HepG2 (cell line): ENCODE data around the gene FADD. TPM values are rescaled to one million over a fixed set of nuclear protein-coding genes. Genes with fewer than 3 reads are reported as not detected.
A peak's percentile ranks its signal among the peaks of the same experiment; 100 is the strongest.

Experiments
- ATAC-seq: fragments of 200-7000 bp; cut with Tn5 transposase; 3 replicates; pipeline ENCODE4 v1.9.1; 2020; ENCODE audit warnings: mild to moderate bottlenecking, moderate library complexity
- BruUV-seq: library from RNA; stranded (reverse); fragments of 400-500 nt; replicated peaks from 2 replicates; lab custom pipeline; 2021; lab: Mats Ljungman, UMichigan
- CTCF ChIA-PET: fragments of 300-600 bp; formaldehyde crosslinking; extraction: SDS; loops from one replicate; lab custom pipeline; 2021; ENCODE audit warnings: low total read pairs, inconsistent platforms, low intra/inter-chr PET ratio; lab: Yijun Ruan, JAX
- POLR2A ChIA-PET: fragments of 350-600 bp; sonication (Branson Sonifier 250); formaldehyde crosslinking; loops from one replicate; lab custom pipeline; 2020; ENCODE audit warnings: antibody characterized with exemption, inconsistent platforms; lab: Yijun Ruan, JAX
- DNase-seq: peaks from one replicate; pipeline ENCODE4 v3.0.0-alpha.2; 2015; ENCODE audit warnings: low spot score
- FAIRE-seq: peaks from 3 replicates; lab custom pipeline; 2011; peaks lifted over from hg19 to GRCh38; lab: Jason Lieb, UNC
- H2AFZ ChIP-seq: one replicate; pipeline ENCODE4 v1.6.1; 2011; ENCODE audit warnings: low read length, inconsistent platforms
- H3K27ac ChIP-seq: fragments of 300-600 bp; 3 replicates; pipeline ENCODE4 v1.8.0; 2011; ENCODE audit warnings: mixed run types, mild to moderate bottlenecking, mixed read lengths, low read length, inconsistent platforms; ENCODE audit not compliant: insufficient read depth; ENCODE audit errors: extremely low read length
- H3K27me3 ChIP-seq, 2 experiments: fragments of 200-600 bp in 1 of 2; 2 replicates in 1 of 2; 3 replicates in 1 of 2; pipeline versions ENCODE4 v1.6.0 to v1.8.0; 2011; ENCODE audit warnings: low read length in 2 of 2, mild to moderate bottlenecking in 2 of 2, moderate library complexity in 2 of 2, inconsistent platforms in 1 of 2; ENCODE audit not compliant: insufficient read depth in 2 of 2, control insufficient read depth in 1 of 2
- H3K36me3 ChIP-seq, 2 experiments: fragments of 200-600 bp in 1 of 2; replicated peaks in 1 of 2; 2 replicates in 1 of 2; 3 replicates in 1 of 2; pipeline versions ENCODE4 v1.5.1 to v1.8.0; 2011; ENCODE audit warnings: low read length in 2 of 2, inconsistent platforms in 1 of 2; ENCODE audit not compliant: insufficient read depth in 2 of 2, control insufficient read depth in 1 of 2
- H3K4me1 ChIP-seq: 2 replicates; pipeline ENCODE4 v1.5.1; 2012; ENCODE audit warnings: low read length, inconsistent platforms; ENCODE audit not compliant: insufficient read depth
- H3K4me2 ChIP-seq: 2 replicates; pipeline ENCODE4 v1.6.0; 2011; ENCODE audit warnings: low read depth, low read length, inconsistent platforms
- H3K4me3 ChIP-seq, 3 experiments: fragments of 200-600 bp in 1 of 3; sonication (generic), shearing (Covaris generic) in 1 of 3; replicated peaks in 1 of 3; 2 replicates each; pipeline ENCODE4 v1.5.1; 2011 to 2016; ENCODE audit warnings: low read length in 3 of 3, inconsistent platforms in 2 of 3, low read depth in 2 of 3, mild to moderate bottlenecking in 2 of 3, control low read depth in 1 of 3, mixed read lengths in 1 of 3; ENCODE audit not compliant: insufficient read depth in 1 of 3
- H3K79me2 ChIP-seq: one replicate; pipeline ENCODE4 v1.6.1; 2011; ENCODE audit warnings: low read length, inconsistent platforms; ENCODE audit not compliant: insufficient read depth
- H3K9ac ChIP-seq: 2 replicates; pipeline ENCODE4 v1.6.0; 2011; ENCODE audit warnings: mild to moderate bottlenecking, low read depth, low read length, inconsistent platforms; ENCODE audit not compliant: insufficient read depth
- H3K9me3 ChIP-seq: 2 replicates; pipeline ENCODE4 v1.5.1; 2012; ENCODE audit warnings: mild to moderate bottlenecking, low read length
- H4K20me1 ChIP-seq: 2 replicates; pipeline ENCODE4 v1.6.0; 2011; ENCODE audit warnings: inconsistent platforms, mild to moderate bottlenecking, low read length, moderate library complexity; ENCODE audit not compliant: insufficient read depth
- FOXA1 ChIP-seq, 2 experiments: fragments of 450-650 bp in 1 of 2; sonication (generic) in 1 of 2; formaldehyde crosslinking in 1 of 2; IDR thresholded peaks; 2 replicates each; pipeline versions ENCODE4 v1.4.0 to v1.6.1; 2016 to 2020; ENCODE audit warnings: missing genetic modification reagents in 1 of 2
- GTF3A ChIP-seq: sonication (generic); formaldehyde crosslinking; conservative IDR thresholded peaks from 2 replicates; pipeline ENCODE4 v1.4.0; 2020; ENCODE audit warnings: mild to moderate bottlenecking, missing genetic modification reagents
- MAZ ChIP-seq, 2 experiments: sonication (generic) in 1 of 2; formaldehyde crosslinking in 1 of 2; IDR thresholded peaks; 2 replicates each; pipeline versions ENCODE4 v1.5.0 to v1.6.1; 2012 to 2020; ENCODE audit warnings: low read depth in 2 of 2, mild to moderate bottlenecking in 2 of 2, borderline replicate concordance in 1 of 2, improper control_type of control experiment in 1 of 2, low read length in 1 of 2, missing genetic modification reagents in 1 of 2, moderate library complexity in 1 of 2
- SAP130 ChIP-seq: IDR thresholded peaks from 2 replicates; pipeline ENCODE4 v1.6.1; 2016; ENCODE audit warnings: low read depth
- SRSF9 ChIP-seq: fragments of 200-400 bp; formaldehyde crosslinking; IDR thresholded peaks from 2 replicates; pipeline ENCODE4 v1.6.1; 2018; ENCODE audit warnings: borderline replicate concordance, mild to moderate bottlenecking, low read depth, low read length; ENCODE audit not compliant: insufficient read depth, poor library complexity, severe bottlenecking
- TCF7 ChIP-seq: sonication (generic); IDR thresholded peaks from 2 replicates; pipeline ENCODE4 v1.6.1; 2016; ENCODE audit warnings: antibody characterized with exemption, low read depth
- ZNF724P ChIP-seq: sonication (generic); formaldehyde crosslinking; IDR thresholded peaks from 2 replicates; pipeline ENCODE4 v1.8.0; 2022; ENCODE audit warnings: missing genetic modification reagents, borderline replicate concordance
- ZNF792 ChIP-seq: IDR thresholded peaks from 2 replicates; pipeline ENCODE4 v1.6.1; 2016
- WGBS: methylation state at CpG from one replicate; pipeline ENCODE4 v1.1.6; 2017; ENCODE audit warnings: low lambda C conversion rate; 5-methylcytosine and 5-hydroxymethylcytosine counted together
- in situ Hi-C: cut with HindIII; loops from 2 replicates; pipeline ENCODE4 v1.10.0; 2017; ENCODE audit warnings: low pct_unique_long_range_greater_than_20kb; ENCODE audit not compliant: extremely low pct_ligation_motif_present
- intact Hi-C: fragments of 100-400 bp; cut with micrococcal nuclease; formaldehyde crosslinking; loops from one replicate; pipeline ENCODE4 v1.10.0; 2022; ENCODE audit not compliant: unreplicated experiment
- polyA plus RNA-seq, 8 experiments: library from polyadenylated mRNA; depleted of rRNA in 3 of 8; stranded (reverse) in 7 of 8; unstranded in 1 of 8; fragments of >200 nt; fragmentation: Illumina TruSeq in 4 of 8; extraction: Trizol in 4 of 8; gene quantifications; 2 replicates each; pipeline versions ENCODE4 v1.2.1 to v1.2.3, GENCODE V29; 2011 to 2016; ENCODE audit warnings: low read depth in 4 of 8, missing spikeins in 1 of 8, mixed read lengths in 1 of 8; ENCODE audit not compliant: insufficient read depth in 1 of 8
- total RNA-seq, 5 experiments: library from RNA; depleted of rRNA; stranded (reverse); fragments of >200 nt; fragmentation: Illumina TruSeq; extraction: Trizol; gene quantifications; 2 replicates each; pipeline ENCODE4 v1.2.3, GENCODE V29; 2016; ENCODE audit warnings: low read depth in 1 of 5
- TF ChIP-seq, protein P1 (sequence below): sonication (generic); formaldehyde crosslinking; IDR thresholded peaks from 2 replicates; pipeline ENCODE4 v1.4.0; 2020; ENCODE audit warnings: missing genetic modification reagents
- TF ChIP-seq, protein P2 (sequence below): sonication (generic); formaldehyde crosslinking; conservative IDR thresholded peaks from 2 replicates; pipeline ENCODE4 v1.4.0; 2020; ENCODE audit warnings: mild to moderate bottlenecking, missing genetic modification reagents, moderate library complexity

Gene FADD
- total and polyA plus RNA-seq, 2 of the 13 experiments (the other 11 are each of a cell fraction or from before 2014, with no cell fraction given): 14.2 to 22.2 TPM

DNA sequence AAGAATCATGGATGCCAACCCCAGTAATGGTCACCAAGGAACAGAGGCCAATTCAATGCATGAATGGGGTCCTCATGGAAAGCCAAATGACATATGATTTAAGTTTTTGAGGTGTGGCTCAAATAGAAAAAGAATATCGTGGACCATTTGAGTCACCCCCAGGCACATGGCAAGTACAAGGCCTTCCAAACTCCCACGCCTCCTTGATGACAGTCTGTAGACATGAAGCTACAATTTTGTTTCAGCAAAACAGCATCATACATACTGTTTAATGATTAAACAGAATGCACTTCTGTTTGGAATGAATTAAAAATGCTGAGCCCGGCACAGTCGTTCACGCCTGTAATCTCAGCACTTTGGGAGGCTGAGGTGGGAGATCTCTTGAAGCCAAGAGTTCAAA, 7.4 kb downstream of the FADD start:
- POLR2A ChIA-PET: no interaction called here
- Histone ChIP-seq H3K27ac (no peak overlapping the region), H3K9ac (no peak overlapping the region), H3K36me3 (peaks cover 6 to 18% of the 10 kb centered on the region in 2 experiments; a peak in 4 of 5 replicates), H3K27me3 (no peaks in the 10 kb centered on the region; a peak in 1 of 5 replicates), H2AFZ (no peak overlapping the region), H3K4me2 (no peak overlapping the region), H3K9me3 (no peaks in the 10 kb centered on the region), H4K20me1 (0 out of 2 replicates have a peak, but pooled peaks cover 2% of the 10 kb centered on the region), H3K79me2 (no peaks in the 10 kb centered on the region), H3K4me1 (peaks cover 14% of the 10 kb centered on the region), H3K4me3 (no peak overlapping the region)
- in situ Hi-C loops (no loop called here), intact Hi-C loops (no loop called here)
- ATAC-seq (no peak), DNase-seq (no peak), FAIRE-seq (no peak)
- TF ChIP-seq ZNF792 (no peak), ZNF724P (CRISPR knock-in tag) (no peak), MAZ (IDR thresholded peaks at IDR 0.05; ENCODE audit: borderline replicate concordance, low read depth, low read length) (no peak), MAZ (CRISPR knock-in tag; IDR thresholded peaks at IDR 0.05; ENCODE audit: low read depth) (no peak)
- BruUV-seq: no TSS peak
- CTCF ChIA-PET: no interaction called here
- WGBS: 85% methylated on average over 5 of the region's 5 CpGs

DNA sequence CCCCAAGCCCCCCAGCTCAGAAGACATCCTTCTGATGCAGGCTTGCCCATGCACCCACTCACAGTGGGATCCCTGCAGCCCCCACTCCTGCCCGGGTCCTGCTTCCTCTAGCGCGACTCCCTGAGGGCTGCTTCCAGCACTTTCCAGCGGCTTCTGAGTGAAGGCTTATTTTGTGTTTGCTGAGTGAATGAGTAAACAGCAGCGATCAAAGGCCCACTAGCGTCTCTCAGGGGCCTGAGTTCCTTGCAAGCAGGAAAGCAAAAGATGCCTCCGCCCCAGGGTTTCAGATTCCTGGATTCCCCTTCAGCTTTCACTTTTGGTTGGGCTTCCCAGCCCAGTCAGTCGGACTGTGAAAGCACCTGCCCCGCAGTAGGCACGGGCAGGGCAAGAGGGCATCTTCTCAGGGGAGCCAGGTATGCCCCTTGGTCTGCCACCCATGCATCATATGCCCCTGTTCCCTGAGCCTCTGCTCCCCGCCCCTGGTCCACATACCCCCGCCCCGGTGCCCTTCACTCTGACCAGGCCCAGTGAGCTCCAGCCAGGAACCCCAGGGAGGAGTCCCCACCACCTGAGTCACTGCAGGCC, 9.2 kb downstream of the FADD start:
- Histone ChIP-seq H4K20me1 (0 out of 2 replicates have a peak, but pooled peaks cover 2% of the 10 kb centered on the region), H3K4me2 (peak overlapping the region; percentile 93), H2AFZ (peak overlapping the region; percentile 27), H3K9me3 (no peaks in the 10 kb centered on the region), H3K79me2 (no peaks in the 10 kb centered on the region), H3K4me1 (peaks cover 14% of the 10 kb centered on the region), H3K27ac (no peak overlapping the region), H3K27me3 (no peaks in the 10 kb centered on the region; a peak in 1 of 5 replicates), H3K4me3 (peak overlapping the region; percentile 47 to 69 (median 63)), H3K36me3 (peaks cover 2 to 5% of the 10 kb centered on the region in 2 experiments; a peak in 1 of 5 replicates), H3K9ac (peak overlapping the region; percentile 59)
- intact Hi-C loops (no loop called here), in situ Hi-C loops (no loop called here)
- ATAC-seq (peak; percentile 82), DNase-seq (peak; percentile 21), FAIRE-seq (no peak)
- BruUV-seq: no TSS peak
- CTCF ChIA-PET: no interaction called here
- WGBS: 2% methylated on average over 11 of the region's 13 CpGs
- POLR2A ChIA-PET: interaction anchor here (1.8 kb wide), 1 partner anchor 9 kb away, joined by 14 read pairs; the partner anchor contains the start of gene FADD
- TF ChIP-seq, protein P1, sequence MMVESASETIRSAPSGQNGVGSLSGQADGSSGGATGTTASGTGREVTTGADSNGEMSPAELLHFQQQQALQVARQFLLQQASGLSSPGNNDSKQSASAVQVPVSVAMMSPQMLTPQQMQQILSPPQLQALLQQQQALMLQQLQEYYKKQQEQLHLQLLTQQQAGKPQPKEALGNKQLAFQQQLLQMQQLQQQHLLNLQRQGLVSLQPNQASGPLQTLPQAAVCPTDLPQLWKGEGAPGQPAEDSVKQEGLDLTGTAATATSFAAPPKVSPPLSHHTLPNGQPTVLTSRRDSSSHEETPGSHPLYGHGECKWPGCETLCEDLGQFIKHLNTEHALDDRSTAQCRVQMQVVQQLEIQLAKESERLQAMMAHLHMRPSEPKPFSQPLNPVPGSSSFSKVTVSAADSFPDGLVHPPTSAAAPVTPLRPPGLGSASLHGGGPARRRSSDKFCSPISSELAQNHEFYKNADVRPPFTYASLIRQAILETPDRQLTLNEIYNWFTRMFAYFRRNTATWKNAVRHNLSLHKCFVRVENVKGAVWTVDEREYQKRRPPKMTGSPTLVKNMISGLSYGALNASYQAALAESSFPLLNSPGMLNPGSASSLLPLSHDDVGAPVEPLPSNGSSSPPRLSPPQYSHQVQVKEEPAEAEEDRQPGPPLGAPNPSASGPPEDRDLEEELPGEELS (CRISPR knock-in tag): peak; percentile 29; the same call in 1 of the 2 replicates
- TF ChIP-seq, protein P2, sequence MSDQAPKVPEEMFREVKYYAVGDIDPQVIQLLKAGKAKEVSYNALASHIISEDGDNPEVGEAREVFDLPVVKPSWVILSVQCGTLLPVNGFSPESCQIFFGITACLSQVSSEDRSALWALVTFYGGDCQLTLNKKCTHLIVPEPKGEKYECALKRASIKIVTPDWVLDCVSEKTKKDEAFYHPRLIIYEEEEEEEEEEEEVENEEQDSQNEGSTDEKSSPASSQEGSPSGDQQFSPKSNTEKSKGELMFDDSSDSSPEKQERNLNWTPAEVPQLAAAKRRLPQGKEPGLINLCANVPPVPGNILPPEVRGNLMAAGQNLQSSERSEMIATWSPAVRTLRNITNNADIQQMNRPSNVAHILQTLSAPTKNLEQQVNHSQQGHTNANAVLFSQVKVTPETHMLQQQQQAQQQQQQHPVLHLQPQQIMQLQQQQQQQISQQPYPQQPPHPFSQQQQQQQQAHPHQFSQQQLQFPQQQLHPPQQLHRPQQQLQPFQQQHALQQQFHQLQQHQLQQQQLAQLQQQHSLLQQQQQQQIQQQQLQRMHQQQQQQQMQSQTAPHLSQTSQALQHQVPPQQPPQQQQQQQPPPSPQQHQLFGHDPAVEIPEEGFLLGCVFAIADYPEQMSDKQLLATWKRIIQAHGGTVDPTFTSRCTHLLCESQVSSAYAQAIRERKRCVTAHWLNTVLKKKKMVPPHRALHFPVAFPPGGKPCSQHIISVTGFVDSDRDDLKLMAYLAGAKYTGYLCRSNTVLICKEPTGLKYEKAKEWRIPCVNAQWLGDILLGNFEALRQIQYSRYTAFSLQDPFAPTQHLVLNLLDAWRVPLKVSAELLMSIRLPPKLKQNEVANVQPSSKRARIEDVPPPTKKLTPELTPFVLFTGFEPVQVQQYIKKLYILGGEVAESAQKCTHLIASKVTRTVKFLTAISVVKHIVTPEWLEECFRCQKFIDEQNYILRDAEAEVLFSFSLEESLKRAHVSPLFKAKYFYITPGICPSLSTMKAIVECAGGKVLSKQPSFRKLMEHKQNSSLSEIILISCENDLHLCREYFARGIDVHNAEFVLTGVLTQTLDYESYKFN (CRISPR knock-in tag): peak; percentile 27; the same call in 1 of the 2 replicates
- TF ChIP-seq TCF7 (peak; percentile 79; the same call in 1 of the 2 replicates), SRSF9 (no peak), SAP130 (CRISPR knock-in tag) (0 out of 2 replicates have a peak, but pooled peaks have one; percentile 26), GTF3A (no peak), FOXA1 (IDR thresholded peaks at IDR 0.05) (no peak), FOXA1 (CRISPR knock-in tag; IDR thresholded peaks at IDR 0.05) (peak; percentile 63; the same call in 1 of the 2 replicates)
